Thyroid gland (tissue), 4 donors: Measurements from ENCODE around the gene PTCSC3. TPM values are rescaled to one million over a fixed set of nuclear protein-coding genes. Genes with fewer than 3 reads are reported as not detected.
A peak's percentile ranks its signal among the peaks of the same experiment; 100 is the strongest.

ENCODE experiments used
- DNase-seq, 2 donors: peaks; one replicate each; pipeline ENCODE4 v3.0.0-alpha.2; 2019
- H3K27ac ChIP-seq, 3 donors: fragments of 200-600 bp; sonication (generic); 1 replicate in 2 of 3; 2 replicates in 1 of 3; pipeline ENCODE4 v1.5.1; 2016 to 2019; ENCODE audit warnings: mild to moderate bottlenecking in 1 of 3, moderate library complexity in 1 of 3
- H3K27me3 ChIP-seq: fragments of 200-600 bp; sonication (generic); one replicate; pipeline ENCODE4 v1.5.1; 2019
- H3K36me3 ChIP-seq, 2 donors: fragments of 200-600 bp; sonication (generic); one replicate each; pipeline ENCODE4 v1.5.1; 2016 to 2019
- H3K4me1 ChIP-seq, 2 donors: fragments of 200-600 bp; sonication (generic); one replicate each; pipeline ENCODE4 v1.5.1; 2017 to 2019
- H3K4me3 ChIP-seq, 3 donors: fragments of 200-600 bp; sonication (generic); replicated peaks in 1 of 3; 1 replicate in 2 of 3; 2 replicates in 1 of 3; pipeline ENCODE4 v1.5.1; 2016; ENCODE audit warnings: mild to moderate bottlenecking in 1 of 3
- H3K9me3 ChIP-seq: fragments of 200-600 bp; sonication (generic); one replicate; pipeline ENCODE4 v1.5.1; 2017
- CTCF ChIP-seq, 6 experiments: fragments of 200-600 bp in 3 of 6; fragments of 450-650 bp in 3 of 6; sonication (generic) in 3 of 6; IDR thresholded peaks; one replicate each; pipeline ENCODE4 v1.5.1; 2016 to 2019; ENCODE audit warnings: antibody characterized with exemption in 6 of 6, mild to moderate bottlenecking in 2 of 6, inconsistent platforms in 1 of 6, moderate library complexity in 1 of 6
- POLR2A ChIP-seq, 2 donors: fragments of 450-650 bp; IDR thresholded peaks; one replicate each; pipeline ENCODE4 v1.6.1; 2017; ENCODE audit warnings: antibody characterized with exemption in 2 of 2, mild to moderate bottlenecking in 2 of 2, moderate library complexity in 1 of 2
- WGBS, 2 donors: methylation state at CpG; one replicate each; pipeline ENCODE4 v1.1.5; 2017; 5-methylcytosine and 5-hydroxymethylcytosine counted together
- intact Hi-C: fragments of 100-400 bp; cut with DNase I; formaldehyde crosslinking; loops from one replicate; pipeline ENCODE4 v1.15.1; 2023
- total RNA-seq, 4 donors: library from RNA; depleted of rRNA; stranded (reverse); fragments of >200 nt; gene quantifications; one replicate each; pipeline ENCODE4 v1.2.3, GENCODE V29; 2016

Gene PTCSC3
- total RNA-seq, 4 donors from 2014 or later: 20.6 to 42.0 (median 29.3) TPM

GRCh38 chr14:36222337-36222736, 45.8 kb upstream of the PTCSC3 start:
- no peak for TF ChIP-seq POLR2A (IDR thresholded peaks at IDR 0.05)
- no peak for TF ChIP-seq CTCF (IDR thresholded peaks at IDR 0.05)
- no peaks in the 10 kb centered on the region for H3K27me3 ChIP-seq
- no peaks in the 10 kb centered on the region for H3K9me3 ChIP-seq
- H3K4me1 ChIP-seq: peaks cover 6 to 16% of the 10 kb centered on the region in 2 donors
- intact Hi-C loops: no loop called here
- H3K27ac ChIP-seq: no peak overlapping the region
- no peak for DNase-seq
- H3K36me3 ChIP-seq: no peaks in the 10 kb centered on the region
- H3K4me3 ChIP-seq: no peak overlapping the region

- intact Hi-C loops: no loop called here
- Histone ChIP-seq H3K27me3 (no peaks in the 10 kb centered on the region), H3K4me3 (no peak overlapping the region), H3K9me3 (no peaks in the 10 kb centered on the region), H3K4me1 (peaks cover 6 to 16% of the 10 kb centered on the region in 2 donors), H3K27ac (peak overlapping the region in 2 of 3 donors; percentile 12 to 33), H3K36me3 (no peaks in the 10 kb centered on the region)
- WGBS, 2 donors: 25 to 28% methylated on average over 2 of the region's 2 CpGs
- TF ChIP-seq CTCF (IDR thresholded peaks at IDR 0.05) (no peak), POLR2A (IDR thresholded peaks at IDR 0.05) (no peak)
- DNase-seq: no peak
Measured at GRCh38 chr14:36221112-36221511, 44.6 kb upstream of the PTCSC3 start.

GRCh38 chr14:36217732-36218131, 41.2 kb upstream of the PTCSC3 start:
- TF ChIP-seq POLR2A (IDR thresholded peaks at IDR 0.05) (no peak), CTCF (IDR thresholded peaks at IDR 0.05) (no peak)
- no peak overlapping the region for H3K4me3 ChIP-seq
- H3K27ac ChIP-seq: peak overlapping the region in 1 of 3 donors; percentile 44

GRCh38 chr14:36217027-36217426, 40.5 kb upstream of the PTCSC3 start:
- Histone ChIP-seq H3K4me3 (no peak overlapping the region), H3K27me3 (no peaks in the 10 kb centered on the region), H3K36me3 (no peaks in the 10 kb centered on the region), H3K4me1 (peaks cover 21 to 24% of the 10 kb centered on the region in 2 donors), H3K27ac (peak overlapping the region in 1 of 3 donors; percentile 44), H3K9me3 (no peaks in the 10 kb centered on the region)
- no peak for DNase-seq
- WGBS, 2 donors: 95 to 100% methylated on average over 2 of the region's 2 CpGs
- TF ChIP-seq CTCF (IDR thresholded peaks at IDR 0.05) (no peak), POLR2A (IDR thresholded peaks at IDR 0.05) (no peak)
- intact Hi-C loops: no loop called here

More at GRCh38 chr14:36217732-36218131, 41.2 kb upstream of the PTCSC3 start:
- intact Hi-C loops: no loop called here
- 15 to 20% methylated on average over 2 of the region's 2 CpGs for WGBS, 2 donors
- peaks cover 21 to 24% of the 10 kb centered on the region in 2 donors for H3K4me1 ChIP-seq
- peak; percentile 37 to 48 for DNase-seq
- H3K9me3 ChIP-seq: no peaks in the 10 kb centered on the region
- no peaks in the 10 kb centered on the region for H3K27me3 ChIP-seq
- no peaks in the 10 kb centered on the region for H3K36me3 ChIP-seq

- TF ChIP-seq CTCF (IDR thresholded peaks at IDR 0.05) (no peak), POLR2A (IDR thresholded peaks at IDR 0.05) (no peak)
- 76 to 79% methylated on average over 3 of the region's 3 CpGs for WGBS, 2 donors
Measured at GRCh38 chr14:36215217-36215598, 38.7 kb upstream of the PTCSC3 start.

More at GRCh38 chr14:36215217-36215598, 38.7 kb upstream of the PTCSC3 start:
- peak overlapping the region in 2 of 3 donors; percentile 7 to 15 for H3K27ac ChIP-seq
- H3K36me3 ChIP-seq: no peaks in the 10 kb centered on the region
- H3K9me3 ChIP-seq: no peaks in the 10 kb centered on the region
- no peak overlapping the region for H3K4me3 ChIP-seq
- DNase-seq: no peak
- peaks cover 15 to 16% of the 10 kb centered on the region in 2 donors for H3K4me1 ChIP-seq
- H3K27me3 ChIP-seq: no peaks in the 10 kb centered on the region
- intact Hi-C loops: no loop called here
